ENCODE data around the gene GNAS. TPM values are rescaled to one million over a fixed set of nuclear protein-coding genes. Genes with fewer than 3 reads are reported as not detected.

GNAS gene
- total and polyA plus RNA-seq, 7 donors = 700 to 1,905 (median 1,386) TPM

DNA sequence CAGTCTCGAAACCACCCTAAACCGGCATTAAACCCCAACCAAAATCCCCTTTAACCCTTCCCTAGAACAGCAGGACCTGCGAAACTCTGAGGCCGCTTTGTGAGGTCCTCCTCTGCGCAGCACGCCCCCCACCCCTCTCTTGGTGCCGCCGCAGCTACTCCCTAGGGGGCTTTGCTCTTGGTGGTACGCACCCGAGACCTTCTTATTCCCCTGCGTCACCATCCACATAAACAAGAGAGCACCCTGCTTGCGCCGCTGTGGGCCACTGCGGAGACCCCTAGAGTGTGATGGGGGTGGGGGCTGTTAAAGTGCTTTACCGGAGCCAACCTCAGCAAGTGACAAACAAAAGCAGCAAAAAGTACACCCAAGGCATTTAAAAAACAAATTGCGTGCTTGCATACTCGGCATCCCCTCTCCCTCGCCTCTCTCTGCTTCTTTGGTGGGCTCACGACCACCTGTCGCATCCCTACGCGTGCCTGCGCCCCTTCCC, 502 bp upstream of the GNAS start:
- no peaks in the 10 kb centered on the region for H3K9me3 ChIP-seq
- TF ChIP-seq, protein P1, sequence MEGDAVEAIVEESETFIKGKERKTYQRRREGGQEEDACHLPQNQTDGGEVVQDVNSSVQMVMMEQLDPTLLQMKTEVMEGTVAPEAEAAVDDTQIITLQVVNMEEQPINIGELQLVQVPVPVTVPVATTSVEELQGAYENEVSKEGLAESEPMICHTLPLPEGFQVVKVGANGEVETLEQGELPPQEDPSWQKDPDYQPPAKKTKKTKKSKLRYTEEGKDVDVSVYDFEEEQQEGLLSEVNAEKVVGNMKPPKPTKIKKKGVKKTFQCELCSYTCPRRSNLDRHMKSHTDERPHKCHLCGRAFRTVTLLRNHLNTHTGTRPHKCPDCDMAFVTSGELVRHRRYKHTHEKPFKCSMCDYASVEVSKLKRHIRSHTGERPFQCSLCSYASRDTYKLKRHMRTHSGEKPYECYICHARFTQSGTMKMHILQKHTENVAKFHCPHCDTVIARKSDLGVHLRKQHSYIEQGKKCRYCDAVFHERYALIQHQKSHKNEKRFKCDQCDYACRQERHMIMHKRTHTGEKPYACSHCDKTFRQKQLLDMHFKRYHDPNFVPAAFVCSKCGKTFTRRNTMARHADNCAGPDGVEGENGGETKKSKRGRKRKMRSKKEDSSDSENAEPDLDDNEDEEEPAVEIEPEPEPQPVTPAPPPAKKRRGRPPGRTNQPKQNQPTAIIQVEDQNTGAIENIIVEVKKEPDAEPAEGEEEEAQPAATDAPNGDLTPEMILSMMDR (IDR thresholded peaks at IDR 0.05) = no peak
- intact Hi-C loops (cut with DNase I) = loop anchor here in 1 of 2 donors (5.0 to 10.0 kb wide), 2 partner anchors 205 to 367 kb away; no protein-coding TSS in a partner anchor
- peaks cover 0 to 51% (median 13%) of the 10 kb centered on the region in 3 donors for H3K27me3 ChIP-seq (ENCODE audit: insufficient read depth in 3 of 3, low read length in 2 of 3)
- H3K4me3 ChIP-seq = peak overlapping the region; percentile 59
- no peaks in the 10 kb centered on the region for H3K4me1 ChIP-seq
- H3K27ac ChIP-seq = no peak overlapping the region
- DNase-seq = no peak
- no peaks in the 10 kb centered on the region for H3K36me3 ChIP-seq (ENCODE audit: insufficient read depth in 1 of 2, low read depth in 1 of 2)
- WGBS, 3 donors = 45 to 57% (median 53%) methylated on average over 23 of the region's 23 CpGs
- no peak for ATAC-seq

DNA sequence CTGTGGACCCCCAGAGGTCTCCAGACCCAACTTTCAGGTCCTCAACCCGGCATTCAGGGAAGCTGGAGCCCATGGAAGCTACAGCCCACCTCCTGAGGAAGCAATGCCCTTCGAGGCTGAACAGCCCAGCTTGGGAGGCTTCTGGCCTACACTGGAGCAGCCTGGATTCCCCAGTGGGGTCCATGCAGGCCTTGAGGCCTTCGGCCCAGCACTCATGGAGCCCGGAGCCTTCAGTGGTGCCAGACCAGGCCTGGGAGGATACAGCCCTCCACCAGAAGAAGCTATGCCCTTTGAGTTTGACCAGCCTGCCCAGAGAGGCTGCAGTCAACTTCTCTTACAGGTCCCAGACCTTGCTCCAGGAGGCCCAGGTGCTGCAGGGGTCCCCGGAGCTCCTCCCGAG, 950 bp downstream of the GNAS start:
- no peak for ATAC-seq
- TF ChIP-seq, protein P1 (IDR thresholded peaks at IDR 0.05) = no peak
- peaks cover 0 to 51% (median 13%) of the 10 kb centered on the region in 3 donors for H3K27me3 ChIP-seq (ENCODE audit: insufficient read depth in 3 of 3, low read length in 2 of 3)
- no peaks in the 10 kb centered on the region for H3K36me3 ChIP-seq (ENCODE audit: insufficient read depth in 1 of 2, low read depth in 1 of 2)
- H3K9me3 ChIP-seq = no peaks in the 10 kb centered on the region
- intact Hi-C loops (cut with DNase I) = loop anchor here in 1 of 2 donors (5.0 to 10.0 kb wide), 2 partner anchors 206 to 369 kb away; no protein-coding TSS in a partner anchor
- WGBS, 3 donors = 72 to 87% (median 86%) methylated on average over 6 of the region's 6 CpGs
- H3K27ac ChIP-seq = no peak overlapping the region
- H3K4me3 ChIP-seq = no peak overlapping the region
- H3K4me1 ChIP-seq = no peaks in the 10 kb centered on the region
- no peak for DNase-seq

DNA sequence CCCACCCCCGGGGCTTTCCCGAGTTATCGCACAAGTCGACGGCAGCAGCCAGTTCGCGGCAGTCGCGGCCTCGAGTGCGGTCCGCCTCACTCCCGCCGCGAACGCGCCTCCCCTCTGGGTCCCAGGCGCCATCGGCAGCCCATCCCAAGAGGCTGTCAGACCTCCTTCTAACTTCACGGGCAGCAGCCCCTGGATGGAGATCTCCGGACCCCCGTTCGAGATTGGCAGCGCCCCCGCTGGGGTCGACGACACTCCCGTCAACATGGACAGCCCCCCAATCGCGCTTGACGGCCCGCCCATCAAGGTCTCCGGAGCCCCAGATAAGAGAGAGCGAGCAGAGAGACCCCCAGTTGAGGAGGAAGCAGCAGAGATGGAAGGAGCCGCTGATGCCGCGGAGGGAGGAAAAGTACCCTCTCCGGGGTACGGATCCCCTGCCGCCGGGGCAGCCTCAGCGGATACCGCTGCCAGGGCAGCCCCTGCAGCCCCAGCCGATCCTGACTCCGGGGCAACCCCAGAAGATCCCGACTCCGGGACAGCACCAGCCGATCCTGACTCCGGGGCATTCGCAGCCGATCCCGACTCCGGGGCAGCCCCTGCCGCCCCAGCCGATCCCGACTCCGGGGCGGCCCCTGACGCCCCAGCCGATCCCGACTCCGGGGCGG, 1.6 kb downstream of the GNAS start:
- no peak for DNase-seq
- H3K36me3 ChIP-seq (ENCODE audit: insufficient read depth in 1 of 2, low read depth in 1 of 2) = no peaks in the 10 kb centered on the region
- H3K4me1 ChIP-seq = no peaks in the 10 kb centered on the region

DNA sequence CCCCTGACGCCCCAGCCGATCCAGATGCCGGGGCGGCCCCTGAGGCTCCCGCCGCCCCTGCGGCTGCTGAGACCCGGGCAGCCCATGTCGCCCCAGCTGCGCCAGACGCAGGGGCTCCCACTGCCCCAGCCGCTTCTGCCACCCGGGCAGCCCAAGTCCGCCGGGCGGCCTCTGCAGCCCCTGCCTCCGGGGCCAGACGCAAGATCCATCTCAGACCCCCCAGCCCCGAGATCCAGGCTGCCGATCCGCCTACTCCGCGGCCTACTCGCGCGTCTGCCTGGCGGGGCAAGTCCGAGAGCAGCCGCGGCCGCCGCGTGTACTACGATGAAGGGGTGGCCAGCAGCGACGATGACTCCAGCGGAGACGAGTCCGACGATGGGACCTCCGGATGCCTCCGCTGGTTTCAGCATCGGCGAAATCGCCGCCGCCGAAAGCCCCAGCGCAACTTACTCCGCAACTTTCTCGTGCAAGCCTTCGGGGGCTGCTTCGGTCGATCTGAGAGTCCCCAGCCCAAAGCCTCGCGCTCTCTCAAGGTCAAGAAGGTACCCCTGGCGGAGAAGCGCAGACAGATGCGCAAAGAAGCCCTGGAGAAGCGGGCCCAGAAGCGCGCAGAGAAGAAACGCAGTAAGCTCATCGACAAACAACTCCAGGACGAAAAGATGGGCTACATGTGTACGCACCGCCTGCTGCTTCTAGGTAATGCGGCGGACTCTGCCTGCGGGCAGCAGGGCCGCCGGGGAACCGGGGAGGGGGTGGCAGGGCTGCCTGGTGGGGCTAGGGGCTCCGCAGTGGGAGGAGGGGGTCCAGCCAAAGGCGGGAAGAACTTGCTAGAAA, 2.3 kb downstream of the GNAS start:
- peaks cover under 1% of the 10 kb centered on the region for H3K4me1 ChIP-seq
- H3K4me3 ChIP-seq = peak overlapping the region; percentile 57
- DNase-seq (no peak), ATAC-seq (peak in 1 of 4 donors; percentile 19)
- H3K27me3 ChIP-seq (ENCODE audit: insufficient read depth in 3 of 3, low read length in 2 of 3) = peaks cover 0 to 45% (median 13%) of the 10 kb centered on the region in 3 donors
- WGBS, 3 donors = 49 to 57% (median 55%) methylated on average over 67 to 75 of the region's 75 CpGs
- TF ChIP-seq, protein P1 (IDR thresholded peaks at IDR 0.05) = no peak
- H3K27ac ChIP-seq = no peak overlapping the region
- H3K36me3 ChIP-seq (ENCODE audit: insufficient read depth in 1 of 2, low read depth in 1 of 2) = no peaks in the 10 kb centered on the region
- no peaks in the 10 kb centered on the region for H3K9me3 ChIP-seq
- intact Hi-C loops (cut with DNase I) = loop anchor here in 1 of 2 donors (5.0 to 10.0 kb wide), 2 partner anchors 208 to 370 kb away; no protein-coding TSS in a partner anchor

More for the DNA sequence above, 1.6 kb downstream of the GNAS start:
- no peaks in the 10 kb centered on the region for H3K9me3 ChIP-seq
- TF ChIP-seq, protein P1 (IDR thresholded peaks at IDR 0.05) = no peak
- 54 to 61% (median 60%) methylated on average over 45 to 63 of the region's 63 CpGs for WGBS, 3 donors
- no peak for ATAC-seq
- intact Hi-C loops (cut with DNase I) = loop anchor here in 1 of 2 donors (5.0 to 10.0 kb wide), 2 partner anchors 207 to 369 kb away; no protein-coding TSS in a partner anchor
- H3K4me3 ChIP-seq = peak overlapping the region; percentile 57
- H3K27me3 ChIP-seq (ENCODE audit: insufficient read depth in 3 of 3, low read length in 2 of 3) = peaks cover 0 to 51% (median 13%) of the 10 kb centered on the region in 3 donors
- H3K27ac ChIP-seq = no peak overlapping the region

Measured in psoas muscle (tissue), 8 donors.